HEK293T (cell line): ENCODE data around the gene LPIN1.
"Not testable (repeated sequence)": the region's sequence is repeated elsewhere in the genome, so short reads cannot be mapped to it uniquely, and the experiment has no call there.

Experiments
- CTCF ChIA-PET: fragments of 350-600 bp; formaldehyde crosslinking; extraction: SDS; loops from one replicate; lab custom pipeline; 2021; ENCODE audit warnings: antibody characterized with exemption, inconsistent platforms; lab: Yijun Ruan, JAX
- POLR2A ChIA-PET: fragments of 350-600 bp; formaldehyde crosslinking; extraction: SDS; loops from one replicate; lab custom pipeline; 2020; ENCODE audit warnings: antibody characterized with exemption, inconsistent platforms; lab: Yijun Ruan, JAX
- DNase-seq: peaks from one replicate; pipeline ENCODE4 v3.0.0; 2012; ENCODE audit warnings: mixed read lengths; ENCODE audit errors: extremely low spot score
- ARNT ChIP-seq: fragments of 450-650 bp; IDR thresholded peaks from 2 replicates; pipeline ENCODE4 v1.6.1; 2017; ENCODE audit warnings: mild to moderate bottlenecking
- BHLHE40 ChIP-seq: fragments of 450-650 bp; IDR thresholded peaks from 2 replicates; pipeline ENCODE4 v1.6.1; 2016; ENCODE audit warnings: mild to moderate bottlenecking, moderate library complexity, borderline replicate concordance
- CTBP1 ChIP-seq: fragments of 450-650 bp; IDR thresholded peaks from 2 replicates; pipeline ENCODE4 v1.6.1; 2016; ENCODE audit warnings: borderline replicate concordance
- ELF4 ChIP-seq: fragments of 450-650 bp; IDR thresholded peaks from 2 replicates; pipeline ENCODE4 v1.6.1; 2017; ENCODE audit warnings: antibody characterized with exemption
- FOXA1 ChIP-seq: fragments of 450-650 bp; IDR thresholded peaks from 2 replicates; pipeline ENCODE4 v1.6.1; 2016; ENCODE audit warnings: mild to moderate bottlenecking
- FOXK2 ChIP-seq: fragments of 450-650 bp; IDR thresholded peaks from 2 replicates; pipeline ENCODE4 v1.6.1; 2016; ENCODE audit warnings: mild to moderate bottlenecking
- FOXM1 ChIP-seq: fragments of 450-650 bp; IDR thresholded peaks from 2 replicates; pipeline ENCODE4 v1.6.1; 2017; ENCODE audit warnings: mild to moderate bottlenecking, borderline replicate concordance
- HDGF ChIP-seq: fragments of 450-650 bp; IDR thresholded peaks from 2 replicates; pipeline ENCODE4 v1.6.1; 2017; ENCODE audit warnings: antibody characterized with exemption, borderline replicate concordance
- L3MBTL2 ChIP-seq: fragments of 450-650 bp; conservative IDR thresholded peaks from 2 replicates; pipeline ENCODE4 v1.6.1; 2016; ENCODE audit warnings: mild to moderate bottlenecking
- LEF1 ChIP-seq: fragments of 450-650 bp; IDR thresholded peaks from 2 replicates; pipeline ENCODE4 v1.6.1; 2017; ENCODE audit warnings: mild to moderate bottlenecking, borderline replicate concordance
- NFRKB ChIP-seq: fragments of 450-650 bp; IDR thresholded peaks from 2 replicates; pipeline ENCODE4 v1.6.1; 2016; ENCODE audit warnings: mild to moderate bottlenecking, moderate library complexity
- PKNOX1 ChIP-seq: fragments of 450-650 bp; IDR thresholded peaks from 2 replicates; pipeline ENCODE4 v1.6.1; 2016
- SP1 ChIP-seq: fragments of 450-650 bp; IDR thresholded peaks from 2 replicates; pipeline ENCODE4 v1.6.1; 2017
- SUZ12 ChIP-seq: fragments of 450-650 bp; IDR thresholded peaks from 2 replicates; pipeline ENCODE4 v1.6.1; 2016; ENCODE audit warnings: mild to moderate bottlenecking
- TARDBP ChIP-seq: fragments of 450-650 bp; IDR thresholded peaks from 2 replicates; pipeline ENCODE4 v1.6.1; 2016
- ZNF384 ChIP-seq: fragments of 450-650 bp; IDR thresholded peaks from 2 replicates; pipeline ENCODE4 v1.6.1; 2016

The LPIN1 gene

GRCh38 chr2:11811036-11811654, 64.7 kb downstream of the LPIN1 start:
- DNase-seq = no peak
- ChIA-PET CTCF (no interaction called here), POLR2A (no interaction called here)
- TF ChIP-seq LEF1 (no peak), ELF4 (no peak), L3MBTL2 (no peak), CTBP1 (no peak), TARDBP (no peak), HDGF (no peak), NFRKB (no peak), SUZ12 (no peak), BHLHE40 (no peak), PKNOX1 (no peak), FOXK2 (no peak), SP1 (no peak), FOXM1 (no peak), FOXA1 (no peak), ZNF384 (no peak), ARNT (no peak)

GRCh38 chr2:11812466-11813248, 66.2 kb downstream of the LPIN1 start:
- no peak for DNase-seq
- POLR2A ChIA-PET = no interaction called here
- TF ChIP-seq HDGF (no peak), TARDBP (no peak), SP1 (no peak), LEF1 (no peak), ARNT (no peak), BHLHE40 (no peak), CTBP1 (no peak), FOXA1 (no peak), NFRKB (no peak)
- CTCF ChIA-PET = no interaction called here

GRCh38 chr2:11813345-11813744, 66.9 kb downstream of the LPIN1 start:
- CTCF ChIA-PET, POLR2A ChIA-PET: not testable (repeated sequence)

GRCh38 chr2:11813951-11814350, 67.5 kb downstream of the LPIN1 start:
- ChIA-PET CTCF (interaction anchor here (0.6 kb wide), 1 partner anchor 260 kb away, joined by 3 read pairs; no protein-coding TSS in a partner anchor), POLR2A (no interaction called here)
- DNase-seq = no peak
- TF ChIP-seq SP1 = no peak
- TF ChIP-seq ARNT = no peak
- no peak for TF ChIP-seq FOXK2
- TF ChIP-seq CTBP1 = no peak
- TF ChIP-seq FOXM1 = no peak
- no peak for TF ChIP-seq NFRKB
- no peak for TF ChIP-seq ELF4
- TF ChIP-seq FOXA1 = no peak
- no peak for TF ChIP-seq LEF1
- TF ChIP-seq L3MBTL2 = no peak

More at GRCh38 chr2:11813345-11813744, 66.9 kb downstream of the LPIN1 start:
- not testable (repeated sequence) for DNase-seq

- ChIA-PET POLR2A (no interaction called here), CTCF (no interaction called here)
These were observed 68.6 kb downstream of the LPIN1 start for GRCh38 chr2:11814979-11815510.

GRCh38 chr2:11816935-11817334, 70.5 kb downstream of the LPIN1 start:
- POLR2A ChIA-PET, CTCF ChIA-PET, DNase-seq: not testable (repeated sequence)

More at GRCh38 chr2:11814979-11815510, 68.6 kb downstream of the LPIN1 start:
- TF ChIP-seq CTBP1 = no peak
- no peak for DNase-seq

GRCh38 chr2:11819235-11819729, 72.8 kb downstream of the LPIN1 start:
- CTCF ChIA-PET = no interaction called here
- POLR2A ChIA-PET = no interaction called here

GRCh38 chr2:11820650-11821049, 74.2 kb downstream of the LPIN1 start:
- CTCF ChIA-PET = no interaction called here
- DNase-seq = no peak
- no peak for TF ChIP-seq PKNOX1
- TF ChIP-seq BHLHE40 = no peak
- TF ChIP-seq HDGF = no peak
- TF ChIP-seq ARNT = no peak
- TF ChIP-seq ELF4 = no peak
- TF ChIP-seq TARDBP = no peak
- TF ChIP-seq L3MBTL2 = no peak
- no peak for TF ChIP-seq FOXK2
- no peak for TF ChIP-seq LEF1
- TF ChIP-seq CTBP1 = no peak
- POLR2A ChIA-PET = no interaction called here

More at GRCh38 chr2:11819235-11819729, 72.8 kb downstream of the LPIN1 start:
- no peak for DNase-seq
- TF ChIP-seq BHLHE40 = no peak
- TF ChIP-seq CTBP1 = no peak
- TF ChIP-seq HDGF = no peak
- TF ChIP-seq SUZ12 = no peak
